Gastroesophageal sphincter (tissue), 4 donors: ENCODE data around the gene AKAP6. TPM values are rescaled to one million over a fixed set of nuclear protein-coding genes. Genes with fewer than 3 reads are reported as not detected.

ENCODE experiments used
- ATAC-seq: fragments of 150-250 bp; one replicate; pipeline ENCODE4 v1.9.1; 2016; ENCODE audit warnings: mild to moderate bottlenecking, moderate library complexity
- H3K27ac ChIP-seq, 4 donors: fragments of 200-600 bp; sonication (generic) in 3 of 4; 1 replicate in 3 of 4; 2 replicates in 1 of 4; pipeline ENCODE4 v1.5.1; 2016 to 2019
- H3K27me3 ChIP-seq: fragments of 200-600 bp; sonication (generic); one replicate; pipeline ENCODE4 v1.5.1; 2019
- H3K36me3 ChIP-seq, 2 donors: fragments of 200-600 bp; sonication (generic); one replicate each; pipeline ENCODE4 v1.5.1; 2019; ENCODE audit warnings: control low read depth in 1 of 2
- H3K4me1 ChIP-seq, 3 donors: fragments of 200-600 bp; sonication (generic); 1 replicate in 2 of 3; 2 replicates in 1 of 3; pipeline ENCODE4 v1.5.1; 2016 to 2019; ENCODE audit warnings: control low read depth in 2 of 3
- H3K4me3 ChIP-seq, 2 donors: fragments of 200-600 bp; sonication (generic); one replicate each; pipeline ENCODE4 v1.5.1; 2019; ENCODE audit warnings: mild to moderate bottlenecking in 1 of 2, moderate library complexity in 1 of 2
- H3K9me3 ChIP-seq, 3 donors: fragments of 200-600 bp; sonication (generic); one replicate each; pipeline ENCODE4 v1.5.1; 2017 to 2019; ENCODE audit warnings: control low read depth in 2 of 3
- EP300 ChIP-seq: sonication (generic); formaldehyde crosslinking; IDR thresholded peaks from one replicate; pipeline ENCODE4 v1.6.1; 2017; ENCODE audit warnings: antibody characterized with exemption, mild to moderate bottlenecking
- POLR2A ChIP-seq, 2 donors: fragments of 450-650 bp; IDR thresholded peaks; one replicate each; pipeline ENCODE4 v1.6.1; 2017; ENCODE audit warnings: antibody characterized with exemption in 2 of 2, mild to moderate bottlenecking in 2 of 2, moderate library complexity in 1 of 2
- POLR2AphosphoS5 ChIP-seq: sonication (generic); formaldehyde crosslinking; IDR thresholded peaks from one replicate; pipeline ENCODE4 v1.6.1; 2017; ENCODE audit warnings: antibody characterized with exemption
- WGBS, 2 donors: methylation state at CpG; one replicate each; pipeline ENCODE4 v1.1.5; 2018; ENCODE audit warnings: low coverage in 1 of 2; 5-methylcytosine and 5-hydroxymethylcytosine counted together
- total RNA-seq, 4 donors: library from RNA; depleted of rRNA; stranded (reverse); fragments of >200 nt; gene quantifications; one replicate each; pipeline ENCODE4 v1.1.0, GENCODE V29; 2016
- TF ChIP-seq, protein P1 (sequence below), 4 experiments: fragments of 200-600 bp in 2 of 4; fragments of 450-650 bp in 2 of 4; sonication (generic) in 1 of 4; IDR thresholded peaks; one replicate each; pipeline ENCODE4 v1.5.1; 2017 to 2019; ENCODE audit warnings: antibody characterized with exemption in 4 of 4, mild to moderate bottlenecking in 2 of 4, moderate library complexity in 2 of 4

AKAP6 gene
- total RNA-seq, 4 donors from 2014 or later: 33.1 to 65.4 (median 45.0) TPM

DNA sequence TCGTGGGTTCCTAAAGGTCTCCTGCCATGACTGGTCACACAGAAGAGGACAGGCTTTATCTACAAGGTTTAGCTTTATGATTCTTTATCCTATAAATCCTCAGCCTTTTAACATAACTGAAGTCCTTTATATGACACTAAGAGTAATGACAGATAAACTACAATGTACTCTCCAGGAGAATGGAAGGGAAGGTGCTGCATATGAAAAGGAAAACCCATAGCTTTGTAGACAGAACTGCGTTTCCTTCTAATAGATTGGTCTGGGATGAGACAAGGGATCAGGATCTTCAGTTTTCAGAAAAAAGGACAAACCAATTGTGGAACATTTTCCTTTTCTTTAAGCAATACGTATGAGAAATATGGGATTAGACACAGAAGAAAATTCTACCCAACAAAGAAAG is 408.5 kb downstream of the AKAP6 start:
- 79 to 86% methylated on average over 3 of the region's 3 CpGs for WGBS, 2 donors
- Histone ChIP-seq H3K4me3 (no peak overlapping the region), H3K4me1 (no peaks in the 10 kb centered on the region), H3K27ac (no peak overlapping the region), H3K36me3 (peaks cover 0 to 8% of the 10 kb centered on the region in 2 donors), H3K27me3 (no peaks in the 10 kb centered on the region), H3K9me3 (no peaks in the 10 kb centered on the region)
- TF ChIP-seq POLR2A (IDR thresholded peaks at IDR 0.05) (no peak), EP300 (no peak), POLR2AphosphoS5 (no peak)
- TF ChIP-seq, protein P1, sequence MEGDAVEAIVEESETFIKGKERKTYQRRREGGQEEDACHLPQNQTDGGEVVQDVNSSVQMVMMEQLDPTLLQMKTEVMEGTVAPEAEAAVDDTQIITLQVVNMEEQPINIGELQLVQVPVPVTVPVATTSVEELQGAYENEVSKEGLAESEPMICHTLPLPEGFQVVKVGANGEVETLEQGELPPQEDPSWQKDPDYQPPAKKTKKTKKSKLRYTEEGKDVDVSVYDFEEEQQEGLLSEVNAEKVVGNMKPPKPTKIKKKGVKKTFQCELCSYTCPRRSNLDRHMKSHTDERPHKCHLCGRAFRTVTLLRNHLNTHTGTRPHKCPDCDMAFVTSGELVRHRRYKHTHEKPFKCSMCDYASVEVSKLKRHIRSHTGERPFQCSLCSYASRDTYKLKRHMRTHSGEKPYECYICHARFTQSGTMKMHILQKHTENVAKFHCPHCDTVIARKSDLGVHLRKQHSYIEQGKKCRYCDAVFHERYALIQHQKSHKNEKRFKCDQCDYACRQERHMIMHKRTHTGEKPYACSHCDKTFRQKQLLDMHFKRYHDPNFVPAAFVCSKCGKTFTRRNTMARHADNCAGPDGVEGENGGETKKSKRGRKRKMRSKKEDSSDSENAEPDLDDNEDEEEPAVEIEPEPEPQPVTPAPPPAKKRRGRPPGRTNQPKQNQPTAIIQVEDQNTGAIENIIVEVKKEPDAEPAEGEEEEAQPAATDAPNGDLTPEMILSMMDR (IDR thresholded peaks at IDR 0.05): no peak
- ATAC-seq: no peak

DNA sequence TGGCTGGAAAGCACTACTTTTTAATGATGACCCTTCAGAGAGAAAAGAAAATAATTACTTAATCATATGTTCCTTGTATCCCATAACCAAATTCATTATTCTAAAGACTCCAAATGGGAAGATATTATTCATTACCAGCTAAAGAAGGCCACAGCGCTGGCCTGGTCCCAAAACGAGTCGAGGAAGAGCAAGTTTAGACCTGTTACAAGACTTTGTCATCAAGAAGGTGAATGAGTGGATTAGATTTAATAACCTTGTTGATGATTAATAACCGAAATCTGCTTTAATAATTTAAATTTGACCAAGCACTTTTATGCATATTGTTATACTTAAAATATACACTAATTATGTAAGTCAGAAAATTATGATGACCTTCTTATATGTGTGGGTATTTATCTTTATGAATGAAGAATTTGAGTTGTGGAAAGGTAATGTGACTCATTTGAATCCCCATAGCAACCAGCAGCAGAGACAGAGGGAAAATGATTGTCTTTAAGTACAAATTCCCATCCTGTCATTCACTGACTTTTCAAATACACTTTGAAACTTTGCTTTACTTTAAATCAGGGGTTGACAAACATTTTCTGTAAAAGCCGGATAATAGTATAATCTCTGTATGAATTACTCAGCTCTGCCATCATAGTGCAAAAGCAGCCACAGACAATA is 409.2 kb downstream of the AKAP6 start:
- no peak for ATAC-seq
- H3K27ac ChIP-seq: no peak overlapping the region
- H3K36me3 ChIP-seq: peaks cover 0 to 8% of the 10 kb centered on the region in 2 donors
- WGBS, 2 donors: 78 to 85% methylated on average over 5 of the region's 5 CpGs
- H3K4me3 ChIP-seq: no peak overlapping the region
- no peaks in the 10 kb centered on the region for H3K4me1 ChIP-seq
- TF ChIP-seq POLR2AphosphoS5 (no peak), POLR2A (IDR thresholded peaks at IDR 0.05) (no peak), EP300 (no peak)
- TF ChIP-seq, protein P1 (IDR thresholded peaks at IDR 0.05): no peak
- no peaks in the 10 kb centered on the region for H3K9me3 ChIP-seq
- no peaks in the 10 kb centered on the region for H3K27me3 ChIP-seq

DNA sequence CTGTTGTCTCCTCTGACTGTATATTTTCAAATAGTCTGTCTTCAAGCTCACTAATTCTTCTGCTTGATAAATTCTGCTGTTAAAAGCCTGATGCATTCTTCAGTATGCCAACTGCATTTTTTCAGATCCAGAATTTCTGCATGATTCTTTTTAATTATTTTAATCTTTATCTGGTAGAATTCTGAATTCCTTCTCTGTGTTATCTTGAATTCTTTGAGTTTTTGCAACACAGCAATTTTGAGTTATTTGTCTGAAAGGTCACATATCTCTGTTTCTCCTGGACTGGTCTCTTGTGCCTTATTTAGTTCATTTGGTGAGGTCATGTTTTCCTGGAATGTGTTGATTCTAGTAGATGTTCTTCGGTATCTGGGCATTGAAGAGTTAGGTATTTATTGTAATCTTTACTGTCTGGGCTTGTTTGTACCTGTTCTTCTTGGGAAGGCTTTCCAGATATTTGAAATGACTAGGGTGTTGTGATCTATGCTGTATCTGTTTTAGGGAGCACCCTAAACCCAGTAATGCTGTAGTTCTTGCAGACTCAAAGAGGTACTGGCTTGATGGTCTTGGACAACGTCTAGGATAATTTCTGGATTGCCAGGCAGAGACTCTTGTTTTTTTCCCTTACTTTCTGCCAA is 415.8 kb downstream of the AKAP6 start:
- no peak overlapping the region for H3K4me3 ChIP-seq
- H3K27me3 ChIP-seq: no peaks in the 10 kb centered on the region
- H3K9me3 ChIP-seq: no peaks in the 10 kb centered on the region
- no peak for ATAC-seq
- no peak overlapping the region for H3K27ac ChIP-seq
- 44 to 79% methylated on average over 2 of the region's 2 CpGs for WGBS, 2 donors
- H3K4me1 ChIP-seq: no peaks in the 10 kb centered on the region
- H3K36me3 ChIP-seq: no peaks in the 10 kb centered on the region
- TF ChIP-seq POLR2AphosphoS5: no peak
- TF ChIP-seq EP300: no peak
- no peak for TF ChIP-seq POLR2A (IDR thresholded peaks at IDR 0.05)
- TF ChIP-seq, protein P1 (IDR thresholded peaks at IDR 0.05): no peak

DNA sequence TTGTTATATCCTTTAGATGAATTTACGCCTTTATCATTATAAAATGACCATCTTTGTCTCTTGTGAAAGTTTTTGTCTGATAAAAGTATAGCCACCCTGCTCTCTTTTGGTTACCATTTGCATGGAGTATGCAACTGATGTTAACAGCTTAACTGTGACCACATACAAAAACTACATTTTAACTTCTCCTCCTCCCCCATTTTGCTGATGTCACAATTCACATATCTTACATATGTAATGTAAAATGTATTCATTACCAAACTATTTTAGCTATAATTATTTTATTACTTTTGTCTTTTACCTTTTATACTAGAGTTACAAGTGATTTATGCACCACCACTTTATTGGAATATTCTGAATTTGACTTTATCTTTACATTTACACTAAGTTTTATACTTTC is 425.1 kb downstream of the AKAP6 start:
- Histone ChIP-seq H3K27me3 (no peaks in the 10 kb centered on the region), H3K4me1 (no peaks in the 10 kb centered on the region), H3K9me3 (peaks cover 0 to 15% (median 0%) of the 10 kb centered on the region in 3 donors), H3K36me3 (no peaks in the 10 kb centered on the region), H3K4me3 (no peak overlapping the region), H3K27ac (no peak overlapping the region)
- ATAC-seq: no peak
- WGBS, 2 donors: 100% methylated on average over 1 of the region's 1 CpG
- TF ChIP-seq POLR2AphosphoS5: no peak
- TF ChIP-seq, protein P1 (IDR thresholded peaks at IDR 0.05): no peak
- TF ChIP-seq EP300: no peak
- no peak for TF ChIP-seq POLR2A (IDR thresholded peaks at IDR 0.05)

DNA sequence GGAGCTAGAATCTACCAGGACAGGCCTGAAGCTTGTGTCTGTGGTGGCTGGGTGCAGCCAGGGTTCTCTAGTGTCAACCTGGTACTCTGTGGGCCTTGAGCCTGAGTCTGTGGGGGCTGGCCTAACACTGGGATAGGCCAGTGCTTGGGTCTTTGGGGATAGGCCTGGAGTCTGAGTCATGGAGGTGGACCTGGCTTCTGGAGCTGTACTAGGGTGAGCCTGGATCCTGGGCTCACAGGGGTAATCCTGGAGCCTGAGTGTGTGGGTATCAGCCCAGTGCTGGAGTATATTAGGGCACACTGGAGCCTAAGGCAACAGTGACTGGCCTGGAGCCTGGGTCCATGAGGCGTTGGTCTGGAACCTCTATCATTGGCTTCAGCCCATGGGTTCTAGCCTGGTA is 427.1 kb downstream of the AKAP6 start:
- Histone ChIP-seq H3K9me3 (peaks cover 0 to 15% (median 0%) of the 10 kb centered on the region in 3 donors), H3K36me3 (no peaks in the 10 kb centered on the region), H3K4me1 (no peaks in the 10 kb centered on the region), H3K4me3 (no peak overlapping the region), H3K27ac (no peak overlapping the region), H3K27me3 (no peaks in the 10 kb centered on the region)
- TF ChIP-seq POLR2AphosphoS5 (no peak), POLR2A (IDR thresholded peaks at IDR 0.05) (no peak), EP300 (no peak)
- TF ChIP-seq, protein P1 (IDR thresholded peaks at IDR 0.05): no peak
- no peak for ATAC-seq
- no CpG with 5 or more reads among the region's 1 CpG for WGBS, 2 donors
